ENCODE measurements around the gene ZBTB20. TPM values are rescaled to one million over a fixed set of nuclear protein-coding genes. Genes with fewer than 3 reads are reported as not detected.

The ZBTB20 gene
- total RNA-seq, 1 experiment from 2014 or later, result 26.5 TPM

DNA sequence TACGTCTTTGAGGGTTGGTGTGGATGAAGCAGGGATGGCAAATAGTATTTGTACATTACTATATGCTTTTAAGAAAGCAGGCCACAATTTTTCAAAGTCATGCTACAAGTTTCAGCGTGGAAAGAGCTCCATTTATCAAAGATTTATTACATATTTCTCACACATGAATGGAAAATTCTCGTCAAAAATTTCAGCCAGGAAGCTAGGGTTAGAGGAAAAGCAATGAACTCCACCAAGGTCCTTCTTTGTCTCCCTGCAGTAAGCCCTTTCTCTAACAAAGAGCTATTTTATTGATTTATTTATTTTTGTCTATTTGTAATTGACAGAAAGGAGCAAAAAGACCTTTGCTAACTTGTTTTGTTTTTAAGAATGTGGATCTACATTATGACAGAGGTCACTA lies 7.5 kb upstream of the ZBTB20 start:
- H3K27me3 ChIP-seq (ENCODE audit: insufficient read depth, low read depth), result no peaks in the 10 kb centered on the region
- intact Hi-C loops (cut with micrococcal nuclease; ENCODE audit: unreplicated experiment), result no loop called here
- CTCF ChIA-PET, result no interaction called here

DNA sequence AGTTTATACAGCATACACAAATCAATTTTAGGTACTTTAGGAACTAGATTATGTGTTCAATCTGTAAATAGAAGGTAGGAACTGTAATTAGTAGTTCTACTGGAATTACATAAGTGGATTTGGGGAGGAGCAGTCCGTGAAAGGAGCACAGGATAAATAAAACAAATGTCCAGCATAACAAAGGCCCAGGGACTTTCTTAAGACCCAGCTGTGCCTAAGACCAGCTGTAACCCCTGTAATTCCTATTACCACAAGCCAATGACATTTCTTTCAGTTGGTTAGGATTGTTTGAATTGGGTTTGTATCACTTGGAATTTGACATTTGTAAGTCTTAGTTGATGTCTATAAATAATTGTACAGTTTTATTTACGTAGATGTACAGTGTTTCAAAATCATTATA lies 4.8 kb upstream of the ZBTB20 start:
- BruUV-seq (replicated peaks), result no TSS peak

More for the DNA sequence above, 7.5 kb upstream of the ZBTB20 start:
- Histone ChIP-seq H3K9me2 (ENCODE audit: insufficient read depth) (no peaks in the 10 kb centered on the region), H3K9me3 (ENCODE audit: insufficient read depth, low read depth) (no peaks in the 10 kb centered on the region), H3K27ac (no peak overlapping the region), H3K4me2 (no peak overlapping the region), H3K79me2 (ENCODE audit: low read depth) (no peaks in the 10 kb centered on the region), H3F3A (ENCODE audit: insufficient read depth, low read depth) (no peaks in the 10 kb centered on the region), H3K36me3 (ENCODE audit: low read depth) (no peaks in the 10 kb centered on the region), H3K4me1 (replicated peaks; ENCODE audit: insufficient read depth) (no peaks in the 10 kb centered on the region), H2AFZ (0 out of 2 replicates have a peak overlapping the region, but pooled peaks have one; percentile 33), H4K20me1 (ENCODE audit: insufficient read depth) (no peaks in the 10 kb centered on the region), H3K4me3 (no peak overlapping the region)
- TF ChIP-seq CTCF (conservative IDR thresholded peaks at IDR 0.05) (no peak), EZH2 (IDR thresholded peaks at IDR 0.05; ENCODE audit: low read depth) (no peak)
- POLR2A ChIA-PET (ENCODE audit: unreplicated experiment), result no interaction called here
- no peak for DNase-seq
- BruUV-seq (replicated peaks), result no TSS peak

DNA sequence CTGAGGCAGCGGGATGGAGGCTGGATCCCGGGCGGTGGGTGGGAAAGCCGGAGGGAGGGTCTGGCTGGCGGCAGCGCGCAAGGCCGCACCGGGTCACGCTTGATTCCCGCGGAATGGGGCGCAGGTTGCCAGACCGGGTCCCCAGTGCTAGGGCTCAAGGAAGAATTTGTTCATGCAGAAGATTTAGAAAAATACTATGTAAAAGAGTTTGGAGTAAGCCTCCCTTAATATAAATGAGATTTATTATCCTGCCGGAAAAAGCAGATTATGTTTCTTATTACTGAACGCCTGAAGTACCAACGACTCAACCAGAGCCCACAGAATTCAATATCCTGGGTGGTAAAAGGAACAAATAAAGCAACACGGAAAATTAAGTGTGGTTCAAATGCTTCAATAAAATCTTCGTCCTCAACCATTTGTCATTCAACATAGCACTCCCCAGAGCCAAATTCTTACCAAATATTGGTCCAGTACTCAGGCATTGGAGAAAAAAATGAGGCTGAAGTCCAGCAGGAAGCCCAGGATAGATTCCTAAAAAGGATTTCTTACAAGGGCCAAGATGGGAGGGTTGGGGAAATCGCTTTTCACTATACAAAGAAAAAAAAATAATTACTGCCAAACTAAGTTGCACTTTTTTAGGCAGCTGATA lies 1.2 kb upstream of the ZBTB20 start:
- Histone ChIP-seq H3K9me3 (ENCODE audit: insufficient read depth, low read depth) (no peaks in the 10 kb centered on the region), H3K4me1 (replicated peaks; ENCODE audit: insufficient read depth) (peaks cover 17% of the 10 kb centered on the region), H4K20me1 (ENCODE audit: insufficient read depth) (no peaks in the 10 kb centered on the region), H3K36me3 (ENCODE audit: low read depth) (no peaks in the 10 kb centered on the region), H3K4me2 (peak overlapping the region; percentile 79), H3F3A (ENCODE audit: insufficient read depth, low read depth) (no peaks in the 10 kb centered on the region), H2AFZ (peak overlapping the region; percentile 84), H3K27ac (peak overlapping the region; percentile 47), H3K79me2 (ENCODE audit: low read depth) (no peaks in the 10 kb centered on the region), H3K4me3 (peak overlapping the region; percentile 76), H3K27me3 (ENCODE audit: insufficient read depth, low read depth) (no peaks in the 10 kb centered on the region), H3K9me2 (ENCODE audit: insufficient read depth) (no peaks in the 10 kb centered on the region)
- DNase-seq, result no peak
- BruUV-seq (replicated peaks), result TSS peak; percentile 82
- ChIA-PET POLR2A (ENCODE audit: unreplicated experiment) (no interaction called here), CTCF (no interaction called here)
- TF ChIP-seq CTCF (conservative IDR thresholded peaks at IDR 0.05) (no peak), EZH2 (IDR thresholded peaks at IDR 0.05; ENCODE audit: low read depth) (no peak)
- intact Hi-C loops (cut with micrococcal nuclease; ENCODE audit: unreplicated experiment), result loop anchor here (2.0 to 10.0 kb wide), 3 partner anchors 289 to 1203 kb away; partner anchors contain the start of gene ZDHHC23

More for the DNA sequence above, 4.8 kb upstream of the ZBTB20 start:
- CTCF ChIA-PET, result no interaction called here
- H4K20me1 ChIP-seq (ENCODE audit: insufficient read depth), result no peaks in the 10 kb centered on the region
- POLR2A ChIA-PET (ENCODE audit: unreplicated experiment), result no interaction called here
- no peak overlapping the region for H2AFZ ChIP-seq
- no peak overlapping the region for H3K4me2 ChIP-seq
- no peaks in the 10 kb centered on the region for H3F3A ChIP-seq (ENCODE audit: insufficient read depth, low read depth)
- intact Hi-C loops (cut with micrococcal nuclease; ENCODE audit: unreplicated experiment), result no loop called here
- H3K9me3 ChIP-seq (ENCODE audit: insufficient read depth, low read depth), result no peaks in the 10 kb centered on the region
- DNase-seq, result no peak
- no peak overlapping the region for H3K27ac ChIP-seq
- H3K9me2 ChIP-seq (ENCODE audit: insufficient read depth), result no peaks in the 10 kb centered on the region
- peaks cover 10% of the 10 kb centered on the region for H3K4me1 ChIP-seq (replicated peaks; ENCODE audit: insufficient read depth)
- no peak for TF ChIP-seq EZH2 (IDR thresholded peaks at IDR 0.05; ENCODE audit: low read depth)
- TF ChIP-seq CTCF (conservative IDR thresholded peaks at IDR 0.05), result no peak
- H3K4me3 ChIP-seq, result no peak overlapping the region
- no peaks in the 10 kb centered on the region for H3K79me2 ChIP-seq (ENCODE audit: low read depth)
- no peaks in the 10 kb centered on the region for H3K36me3 ChIP-seq (ENCODE audit: low read depth)
- H3K27me3 ChIP-seq (ENCODE audit: insufficient read depth, low read depth), result no peaks in the 10 kb centered on the region

All from PC-9 (cell line).